NCI-H2029 (cell line): Measurements from ENCODE around the gene ZNF177.

ENCODE experiments used
- DNase-seq: peaks from one replicate; lab custom pipeline; 2025; lab: John Stamatoyannopoulos, UW

ZNF177 gene

DNA sequence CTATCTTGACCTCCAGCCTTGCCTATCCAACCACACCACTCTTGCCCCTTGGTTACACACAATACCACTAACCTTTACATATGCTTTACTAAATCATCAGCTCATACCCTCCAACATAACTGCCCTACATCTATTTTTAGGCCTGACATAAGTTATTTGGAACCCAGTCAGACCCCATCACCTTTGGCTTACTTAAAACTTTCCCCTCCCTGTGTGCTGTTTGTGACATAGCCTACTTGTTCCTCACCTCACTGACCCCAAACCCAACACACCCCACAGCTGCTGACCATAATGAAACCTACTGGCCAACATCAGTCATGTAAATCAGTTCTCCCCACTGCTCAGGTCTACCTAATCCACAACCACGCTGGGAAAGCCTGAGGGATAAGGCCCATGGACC is 67.6 kb downstream of the ZNF177 start:
- DNase-seq, result no peak

DNA sequence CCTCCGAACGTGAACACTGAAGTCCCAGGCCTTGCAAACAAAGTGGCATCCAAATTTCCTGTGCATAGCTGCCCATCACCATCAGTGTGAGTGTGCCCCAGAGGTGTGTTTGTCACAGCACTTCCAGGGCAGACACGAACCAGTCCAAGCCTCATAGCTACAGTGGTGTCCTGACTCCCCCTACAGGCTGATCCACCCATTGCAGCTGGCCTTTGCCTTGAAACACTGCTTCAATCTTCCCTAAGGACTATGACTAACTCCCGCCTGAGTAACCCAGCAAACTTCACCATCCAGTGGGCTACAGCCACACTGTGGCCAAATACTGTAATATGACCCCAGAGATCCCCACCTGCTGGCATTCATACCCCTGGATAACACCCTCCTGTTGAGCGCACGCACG is 68.7 kb downstream of the ZNF177 start:
- DNase-seq, result no peak
